RPMI7951 (cell line): ENCODE data around the gene MAD1L1. TPM values are rescaled to one million over a fixed set of nuclear protein-coding genes. Genes with fewer than 3 reads are reported as not detected.
A peak's percentile ranks its signal among the peaks of the same experiment; 100 is the strongest.
"Not testable (repeated sequence)": the region's sequence is repeated elsewhere in the genome, so short reads cannot be mapped to it uniquely, and the experiment has no call there.

Experiments used
- DNase-seq: peaks from one replicate; pipeline ENCODE4 v3.0.0-alpha.2; 2012; ENCODE audit warnings: low read depth
- total RNA-seq: library from RNA; depleted of rRNA; stranded (reverse); fragments of >200 nt; shearing (Covaris generic); gene quantifications from 2 replicates; pipeline ENCODE4 v1.2.3, GENCODE V29; 2014

The MAD1L1 gene
- total RNA-seq, 1 experiment from 2014 or later = 133 TPM

- no peak for DNase-seq
These were observed 290.4 kb downstream of the MAD1L1 start for GRCh38 chr7:1942243-1942940.

- DNase-seq = no peak
These were observed 291.1 kb downstream of the MAD1L1 start for GRCh38 chr7:1941464-1942242.

GRCh38 chr7:1940863-1941262 is 291.9 kb downstream of the MAD1L1 start:
- DNase-seq = no peak

- peak; percentile 98 for DNase-seq
These were observed 292.4 kb downstream of the MAD1L1 start for GRCh38 chr7:1940402-1940786.

- DNase-seq = peak; percentile 61
These were observed 293.0 kb downstream of the MAD1L1 start for GRCh38 chr7:1939434-1940401.

GRCh38 chr7:1938788-1939433 is 293.8 kb downstream of the MAD1L1 start:
- DNase-seq = peak; percentile 63

- no peak for DNase-seq
These were observed 295.5 kb downstream of the MAD1L1 start for GRCh38 chr7:1937252-1937605.

- no peak for DNase-seq
These were observed 296.1 kb downstream of the MAD1L1 start for GRCh38 chr7:1936531-1937251.

GRCh38 chr7:1936006-1936310 is 296.8 kb downstream of the MAD1L1 start:
- DNase-seq = no peak

- DNase-seq = no peak
These were observed 297.4 kb downstream of the MAD1L1 start for GRCh38 chr7:1935176-1936005.

GRCh38 chr7:1934756-1935155 is 298.0 kb downstream of the MAD1L1 start:
- no peak for DNase-seq

GRCh38 chr7:1934017-1934416 is 298.7 kb downstream of the MAD1L1 start:
- no peak for DNase-seq

GRCh38 chr7:1933066-1933750 is 299.5 kb downstream of the MAD1L1 start:
- no peak for DNase-seq

- no peak for DNase-seq
These were observed 300.8 kb downstream of the MAD1L1 start for GRCh38 chr7:1931951-1932270.

- DNase-seq = no peak
These were observed 301.3 kb downstream of the MAD1L1 start for GRCh38 chr7:1931256-1931950.

- no peak for DNase-seq
These were observed 302.2 kb downstream of the MAD1L1 start for GRCh38 chr7:1930381-1931065.

GRCh38 chr7:1929349-1929925 is 303.3 kb downstream of the MAD1L1 start:
- not testable (repeated sequence) for DNase-seq

GRCh38 chr7:1928645-1929348 is 303.9 kb downstream of the MAD1L1 start:
- DNase-seq = no peak
